NCI-H2196 treated with DMSO at 0.1 percent for 48 hours (cell line): ENCODE results near the gene NPR2.

Source experiments
- DNase-seq: peaks from one replicate; lab custom pipeline; 2025; ENCODE audit not compliant: unreplicated experiment; lab: John Stamatoyannopoulos, UW

The NPR2 gene

DNA sequence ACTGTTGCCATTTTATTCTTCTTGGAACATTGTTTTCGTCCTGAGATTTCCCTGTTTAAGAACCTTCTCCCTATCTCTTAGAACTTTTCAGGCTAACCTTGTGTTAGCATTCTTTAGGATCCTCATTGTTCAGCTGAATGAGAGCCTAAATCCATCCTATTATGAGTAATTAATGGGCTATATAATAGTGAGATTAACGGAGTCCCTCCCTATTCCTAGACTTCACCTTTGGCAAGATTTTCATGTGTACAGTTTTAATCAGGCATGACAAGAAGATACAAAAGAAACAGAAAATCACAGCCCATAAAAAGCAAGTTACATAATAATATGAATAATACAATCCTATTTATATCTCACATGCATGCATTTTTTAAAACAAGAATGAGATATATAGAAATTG lies 28.2 kb upstream of the NPR2 start:
- no peak for DNase-seq

DNA sequence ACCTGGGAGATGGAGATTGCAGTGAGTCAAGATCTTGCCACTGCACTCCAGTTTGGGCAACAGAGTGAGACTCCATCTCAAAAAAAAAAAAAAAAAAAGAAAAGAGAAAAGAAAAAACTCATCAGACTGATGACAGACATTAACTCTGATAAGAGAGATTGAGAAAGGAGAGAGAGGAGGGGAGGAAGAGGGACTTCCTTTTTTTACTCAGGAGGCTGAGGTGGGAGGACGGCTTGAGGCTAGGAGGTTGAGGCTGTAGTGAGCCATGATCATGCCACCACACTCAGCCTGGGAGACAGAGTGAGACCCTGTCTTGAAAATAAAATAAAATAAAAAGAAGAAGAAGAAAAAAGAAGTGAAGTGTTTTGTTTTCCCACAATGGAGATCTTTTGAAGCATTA lies 27.6 kb upstream of the NPR2 start:
- DNase-seq, result no peak

DNA sequence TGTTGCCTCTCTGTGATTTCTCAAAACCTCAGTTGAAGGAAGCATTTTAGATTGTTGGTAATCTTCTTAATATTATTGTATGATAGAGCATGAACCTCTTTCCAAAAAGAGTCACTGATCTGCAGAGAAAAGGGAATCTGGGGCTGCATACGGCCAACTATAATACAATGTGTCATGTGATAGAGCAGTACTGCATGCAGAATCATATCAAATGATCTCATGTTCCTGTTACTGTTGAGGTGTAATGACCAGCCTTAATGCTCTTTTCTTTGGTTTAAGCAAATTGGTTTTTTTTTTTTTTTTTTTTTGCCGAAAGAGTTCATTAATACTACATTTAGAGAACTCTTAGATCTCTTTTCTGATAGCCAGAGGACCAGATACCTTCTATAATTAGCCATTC lies 24.4 kb upstream of the NPR2 start:
- no peak for DNase-seq

DNA sequence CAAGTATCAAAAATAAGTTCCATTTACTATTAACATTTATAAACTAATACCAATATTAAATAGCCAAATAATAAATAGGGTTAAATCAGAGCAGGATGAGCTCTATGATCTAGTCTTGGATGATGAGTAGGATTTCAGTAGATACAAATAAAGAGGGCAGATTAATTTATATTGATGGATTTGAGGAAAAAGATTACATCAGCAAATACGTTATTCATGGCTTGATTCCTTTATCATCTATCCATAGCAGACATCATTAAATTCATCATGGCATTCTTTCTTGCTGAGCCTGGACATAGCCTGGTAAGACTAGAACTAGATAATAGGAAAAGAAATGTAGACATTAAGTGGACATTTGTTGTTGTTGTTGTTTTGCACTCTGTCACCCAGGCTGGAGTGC lies 23.9 kb upstream of the NPR2 start:
- no peak for DNase-seq

DNA sequence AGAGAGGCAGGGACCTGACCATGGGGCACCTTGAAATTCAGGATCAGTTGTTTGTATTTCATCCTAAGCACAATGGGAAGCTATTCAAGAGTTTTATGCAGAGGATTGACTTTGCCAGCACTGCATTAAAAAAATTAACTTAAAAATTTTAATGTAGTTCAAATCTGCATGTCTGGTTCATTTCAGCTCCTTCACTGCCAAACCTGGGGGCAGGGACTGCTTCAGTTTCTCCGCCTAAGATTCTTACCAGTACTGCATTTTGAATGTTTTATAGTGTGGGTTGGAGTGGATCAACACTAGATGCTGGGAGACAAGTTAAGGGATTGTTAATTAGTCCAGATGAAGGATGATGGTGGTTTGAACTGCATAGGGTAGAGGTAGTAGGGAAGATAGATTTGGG lies 21.6 kb upstream of the NPR2 start:
- DNase-seq, result no peak

DNA sequence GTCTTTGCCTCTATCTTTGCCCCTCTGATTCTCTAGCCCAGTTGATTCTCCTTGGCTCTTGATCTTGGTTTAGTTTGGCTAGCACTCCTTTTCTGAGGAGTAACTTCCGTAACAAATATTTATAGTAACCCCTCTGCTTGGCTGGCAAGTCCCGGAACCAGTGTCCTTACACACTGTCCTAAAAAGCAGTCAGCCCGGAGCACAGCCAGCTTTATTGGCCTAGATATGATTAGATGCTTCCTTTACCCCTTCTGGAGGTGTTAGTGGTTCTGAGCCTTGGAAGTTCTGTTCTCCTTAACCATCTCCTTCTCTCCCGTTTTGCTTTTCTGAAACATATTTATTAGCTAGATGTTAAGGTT lies 20.3 kb upstream of the NPR2 start:
- peak; percentile 43 for DNase-seq

DNA sequence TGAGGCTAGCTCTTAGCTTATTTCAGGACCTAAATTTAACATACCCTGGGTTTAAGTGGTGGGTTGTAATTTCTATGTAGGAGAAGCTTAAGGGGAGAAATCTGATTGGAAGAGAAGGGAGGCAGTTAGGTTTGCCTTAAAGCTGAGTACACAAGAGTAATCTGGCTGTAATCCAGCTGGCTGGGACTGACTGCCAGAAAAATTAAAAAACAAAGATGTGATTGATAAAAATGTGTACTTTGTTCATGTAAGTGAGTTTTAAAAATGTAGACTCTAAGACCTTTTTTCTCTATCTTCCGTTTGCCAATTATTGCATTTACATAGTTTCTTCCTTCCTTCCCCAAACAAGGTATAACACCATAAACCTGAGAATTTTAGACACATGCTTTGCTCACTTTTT lies 19.9 kb upstream of the NPR2 start:
- DNase-seq, result peak; percentile 65

DNA sequence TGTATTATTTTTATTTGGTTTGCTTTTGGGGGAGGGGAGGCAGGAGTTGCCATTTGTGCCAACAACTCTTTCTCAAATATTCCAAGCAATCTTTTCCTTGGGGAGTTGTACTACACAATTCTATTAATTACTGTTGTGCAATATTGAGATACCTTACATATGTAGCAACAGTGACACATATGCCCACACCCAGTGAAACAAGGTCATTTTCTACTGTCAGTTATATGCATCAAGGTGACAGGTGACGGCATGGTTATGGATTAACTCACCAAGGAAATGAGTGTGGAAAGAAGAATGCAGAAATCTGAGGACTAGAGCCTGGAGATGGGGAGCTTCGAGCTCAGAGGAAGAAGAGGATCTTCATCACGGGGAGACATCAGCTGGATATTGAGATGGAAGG lies 19.4 kb upstream of the NPR2 start:
- DNase-seq, result no peak

DNA sequence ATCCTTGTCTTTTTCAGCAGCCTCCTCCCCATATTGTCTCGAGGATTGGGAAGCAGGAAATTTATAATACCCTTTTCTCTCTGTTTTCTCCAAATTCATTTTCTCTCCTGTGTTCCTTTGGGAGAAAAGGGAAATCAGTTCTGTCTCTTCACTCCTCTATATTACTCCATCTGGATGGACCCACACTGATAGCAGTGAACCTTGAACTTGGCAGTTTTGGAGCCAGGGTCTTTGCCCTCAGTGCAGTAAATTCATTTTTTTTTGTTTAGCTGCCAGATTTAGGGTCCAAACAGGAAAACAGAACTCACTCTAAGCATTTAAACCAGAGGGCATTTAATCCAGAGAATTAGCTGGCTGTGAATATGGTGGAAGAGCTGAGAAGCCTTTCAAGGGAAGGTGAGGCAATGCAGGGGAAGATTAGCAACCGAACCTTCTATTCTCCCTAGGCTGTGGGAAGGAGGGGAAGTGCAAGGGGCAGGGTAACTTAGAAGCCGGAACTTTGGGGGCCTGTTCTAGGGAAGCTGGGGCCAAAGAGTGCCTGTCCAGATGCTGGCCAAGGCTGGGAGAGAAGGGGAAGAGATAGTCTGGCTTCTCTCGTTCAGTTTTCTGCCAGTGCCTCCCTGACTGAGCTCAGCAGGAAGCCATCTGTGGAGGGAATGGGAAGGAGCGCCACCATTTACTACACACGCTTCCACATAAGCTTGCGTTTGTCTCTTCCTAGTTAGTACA lies 16.3 kb upstream of the NPR2 start:
- no peak for DNase-seq

DNA sequence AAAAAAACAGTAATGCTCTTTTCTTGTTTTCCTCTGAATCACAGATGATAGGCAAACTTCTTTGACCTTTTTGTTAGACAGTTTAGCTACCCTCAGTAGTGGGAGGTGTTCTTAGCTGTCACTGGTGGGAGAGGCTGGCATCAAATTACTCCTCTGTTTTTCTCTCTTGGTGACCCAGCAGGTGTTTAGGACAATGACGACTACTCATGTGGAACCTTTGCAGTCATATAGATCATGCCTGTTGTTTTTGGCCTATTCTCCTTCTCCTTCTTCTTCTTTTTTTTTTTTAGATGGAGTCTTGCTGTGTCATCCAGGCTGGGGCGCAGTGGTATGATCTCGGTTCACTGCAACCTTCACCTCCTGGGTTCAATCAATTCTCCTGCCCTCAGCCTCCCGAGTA lies 15.4 kb upstream of the NPR2 start:
- DNase-seq, result peak; percentile 50

DNA sequence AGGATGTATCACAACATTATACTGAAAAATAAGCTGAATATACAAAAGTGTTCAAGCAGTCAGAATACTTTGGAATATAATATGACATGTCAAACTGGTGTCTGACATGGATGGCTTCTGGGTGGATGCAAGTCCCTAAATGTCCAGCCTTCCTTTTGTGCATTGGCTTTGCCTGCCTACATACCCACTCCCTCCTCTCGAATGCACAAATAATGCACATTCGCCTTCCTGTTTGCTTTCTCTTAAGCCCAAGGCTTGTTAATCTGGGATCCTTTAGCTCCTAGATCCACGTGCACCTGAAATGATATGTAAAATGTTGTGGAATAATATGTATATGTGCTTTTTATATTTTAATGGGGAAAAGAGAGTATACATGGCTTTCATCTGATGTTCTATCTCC lies 12.9 kb upstream of the NPR2 start:
- no peak for DNase-seq

DNA sequence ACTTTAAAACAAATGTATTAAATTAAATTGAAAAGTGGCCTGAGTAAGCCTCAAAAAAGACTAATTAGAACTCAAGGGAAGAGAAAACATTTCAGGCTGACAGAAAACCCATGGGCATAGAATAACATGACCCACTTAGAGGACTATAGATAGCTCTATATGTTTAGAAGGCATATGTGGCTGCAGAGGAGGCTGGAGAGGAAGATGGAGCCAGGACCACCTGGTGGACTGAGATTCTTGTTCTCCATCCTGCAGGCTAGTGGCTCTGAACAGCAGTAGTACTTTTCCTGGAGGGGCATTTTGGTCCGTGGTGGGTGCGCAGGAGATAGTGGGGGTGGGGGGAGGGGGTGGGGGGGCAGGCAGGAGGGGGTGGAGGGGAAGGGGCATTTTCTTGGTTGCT lies 10.3 kb upstream of the NPR2 start:
- no peak for DNase-seq

DNA sequence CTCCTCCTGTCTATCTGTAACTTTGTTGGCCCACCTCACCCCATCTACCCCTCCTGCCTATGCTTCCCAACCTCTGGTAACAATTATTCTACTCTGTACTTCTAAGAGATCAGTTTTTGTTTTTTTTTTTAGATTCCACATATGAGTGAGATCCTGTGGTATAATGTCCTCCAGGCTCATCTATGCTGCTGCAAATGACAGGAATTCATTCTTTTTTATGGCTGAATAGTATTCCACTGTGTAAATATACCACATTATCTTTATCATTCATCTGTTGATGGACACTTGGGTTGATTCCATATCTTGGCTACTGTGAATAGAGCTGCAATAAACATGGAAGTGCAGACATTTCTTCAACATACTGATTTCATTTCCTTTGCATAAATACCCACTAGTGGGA lies 8.0 kb upstream of the NPR2 start:
- no peak for DNase-seq

DNA sequence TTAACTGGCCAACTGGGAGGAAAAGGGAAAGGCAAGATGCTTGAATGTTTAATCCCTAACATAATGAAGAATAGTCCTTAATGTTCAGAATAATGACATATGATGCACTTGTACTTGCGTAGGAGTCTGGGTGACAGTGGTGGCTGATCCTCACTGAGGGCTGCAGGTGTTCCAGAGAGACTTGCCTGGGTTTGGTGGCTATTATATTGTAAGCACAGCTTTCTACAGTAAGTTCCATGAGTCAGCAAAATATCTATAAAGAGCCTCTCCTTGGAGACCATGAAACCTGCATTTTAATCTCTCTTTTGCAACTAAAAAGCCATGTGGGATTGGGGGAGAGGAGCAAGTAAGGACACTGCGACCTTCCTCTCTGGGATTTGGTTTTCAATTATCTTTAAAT lies 1.9 kb upstream of the NPR2 start:
- DNase-seq, result no peak

DNA sequence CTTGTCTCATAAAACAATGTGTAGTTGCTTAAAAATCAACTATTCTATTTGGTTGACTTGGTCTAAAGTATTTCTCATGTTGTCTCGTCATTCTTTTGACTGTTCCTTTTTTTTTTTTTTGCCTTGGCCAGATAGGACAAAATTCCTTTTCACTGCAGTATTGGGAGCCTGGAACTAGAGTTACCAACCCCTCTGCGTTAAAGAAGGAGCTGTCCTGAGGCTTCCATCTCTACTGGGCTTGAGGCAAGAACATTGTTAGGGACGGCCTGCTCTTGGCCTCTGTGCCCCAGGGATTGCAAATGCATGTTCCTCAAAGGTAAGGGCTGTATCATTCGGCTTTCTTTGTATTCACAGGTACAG lies 1.4 kb upstream of the NPR2 start:
- no peak for DNase-seq

DNA sequence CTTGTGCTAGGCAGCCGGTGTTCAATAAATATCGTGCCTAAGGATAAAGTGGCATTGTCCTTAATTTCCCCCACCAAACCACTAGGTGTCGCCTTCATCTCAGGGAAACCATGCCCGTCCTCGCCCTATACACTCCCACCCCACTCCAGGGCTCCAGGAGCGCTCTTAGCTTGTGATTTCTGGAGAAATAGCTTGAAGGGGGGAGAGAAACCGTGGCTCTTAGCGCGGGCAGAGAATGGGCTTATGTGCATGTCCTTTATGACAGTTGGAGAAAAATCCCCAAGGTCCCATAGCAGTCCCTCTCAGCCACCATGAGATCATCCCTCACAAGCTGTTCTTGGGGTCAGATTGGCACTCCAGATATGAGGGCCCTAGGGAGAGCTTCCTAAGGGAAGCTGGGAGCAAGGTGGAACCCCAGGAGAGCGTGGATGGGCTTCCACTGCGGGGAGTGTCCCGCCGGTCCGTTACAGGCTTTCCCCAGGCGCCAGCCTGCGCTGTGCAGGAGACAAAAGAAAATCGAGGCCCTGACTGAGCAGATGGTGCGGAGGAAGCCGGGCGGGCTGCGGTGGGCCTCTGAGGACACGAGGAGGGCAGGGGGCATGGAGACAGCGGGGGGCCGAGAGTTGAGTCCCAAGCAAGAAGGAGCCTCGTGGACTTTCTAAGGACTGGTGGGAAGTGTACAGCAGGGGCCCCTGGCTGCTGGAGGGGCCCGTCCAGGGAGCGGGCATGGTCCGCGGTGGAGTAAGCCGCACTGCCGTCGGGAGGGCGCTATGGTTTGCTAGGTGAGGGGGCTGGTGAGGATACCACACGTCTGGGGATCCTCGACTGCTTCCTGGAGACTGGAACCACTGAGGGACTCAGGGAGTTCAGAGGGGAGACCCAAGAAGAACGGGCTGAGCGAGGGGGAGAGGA lies 750 bp upstream of the NPR2 start:
- DNase-seq, result peak; percentile 80

DNA sequence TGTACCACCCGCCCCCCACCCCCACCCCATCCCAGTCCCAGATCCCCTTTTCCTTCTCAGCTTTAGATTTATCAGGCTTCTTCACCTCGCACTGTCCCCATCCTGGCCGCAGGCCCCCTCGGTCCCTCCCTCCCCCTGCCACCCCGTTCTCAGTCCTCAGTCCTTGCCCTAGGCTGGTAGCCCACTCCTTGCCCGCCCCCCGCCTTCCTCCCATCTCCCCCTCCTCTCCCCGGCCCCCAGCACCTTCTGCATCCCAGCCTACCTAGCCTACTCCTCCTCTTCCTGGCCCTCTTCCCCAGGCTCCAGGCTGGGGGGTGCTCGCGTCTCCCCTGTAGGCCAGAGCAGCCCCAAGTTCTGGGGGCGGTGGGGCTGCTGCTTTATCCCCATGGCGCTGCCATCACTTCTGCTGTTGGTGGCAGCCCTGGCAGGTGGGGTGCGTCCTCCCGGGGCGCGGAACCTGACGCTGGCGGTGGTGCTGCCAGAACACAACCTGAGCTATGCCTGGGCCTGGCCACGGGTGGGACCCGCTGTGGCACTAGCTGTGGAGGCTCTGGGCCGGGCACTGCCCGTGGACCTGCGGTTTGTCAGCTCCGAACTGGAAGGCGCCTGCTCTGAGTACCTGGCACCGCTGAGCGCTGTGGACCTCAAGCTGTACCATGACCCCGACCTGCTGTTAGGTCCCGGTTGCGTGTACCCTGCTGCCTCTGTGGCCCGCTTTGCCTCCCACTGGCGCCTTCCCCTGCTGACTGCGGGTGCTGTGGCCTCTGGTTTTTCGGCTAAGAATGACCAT lies 828 bp downstream of the NPR2 start:
- no peak for DNase-seq

DNA sequence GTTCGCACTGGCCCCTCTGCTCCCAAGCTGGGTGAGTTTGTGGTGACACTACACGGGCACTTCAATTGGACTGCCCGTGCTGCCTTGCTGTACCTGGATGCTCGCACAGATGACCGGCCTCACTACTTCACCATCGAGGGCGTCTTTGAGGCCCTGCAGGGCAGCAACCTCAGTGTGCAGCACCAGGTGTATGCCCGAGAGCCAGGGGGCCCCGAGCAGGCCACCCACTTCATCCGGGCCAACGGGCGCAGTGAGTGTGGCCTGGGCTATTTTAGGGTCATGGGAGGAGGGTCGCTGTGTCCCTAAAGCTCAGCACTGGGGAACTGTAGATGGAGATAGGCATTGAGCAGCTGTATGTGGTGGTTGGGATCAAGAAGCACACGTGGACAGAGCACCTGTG lies 1.4 kb downstream of the NPR2 start:
- DNase-seq, result no peak

DNA sequence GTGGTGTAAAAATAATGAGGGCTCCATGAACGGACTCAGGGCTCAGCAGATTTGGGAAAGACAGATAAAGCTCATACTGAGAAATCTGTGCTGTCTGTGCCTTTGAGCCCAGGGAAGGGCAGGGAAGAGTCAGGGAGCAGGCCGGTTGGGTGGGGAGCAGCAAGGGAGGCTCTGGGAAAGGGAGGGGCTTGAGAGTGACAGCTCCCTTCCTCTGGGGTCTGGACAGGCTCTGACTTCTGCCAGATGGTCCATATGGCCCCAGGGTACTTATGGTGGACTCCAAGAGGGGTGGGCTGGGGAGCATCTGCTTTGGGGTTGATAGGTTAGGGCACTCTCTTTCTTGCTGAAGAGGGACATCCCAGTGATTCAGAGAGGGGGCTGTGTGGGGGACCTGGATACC lies 2.1 kb downstream of the NPR2 start:
- DNase-seq, result no peak

DNA sequence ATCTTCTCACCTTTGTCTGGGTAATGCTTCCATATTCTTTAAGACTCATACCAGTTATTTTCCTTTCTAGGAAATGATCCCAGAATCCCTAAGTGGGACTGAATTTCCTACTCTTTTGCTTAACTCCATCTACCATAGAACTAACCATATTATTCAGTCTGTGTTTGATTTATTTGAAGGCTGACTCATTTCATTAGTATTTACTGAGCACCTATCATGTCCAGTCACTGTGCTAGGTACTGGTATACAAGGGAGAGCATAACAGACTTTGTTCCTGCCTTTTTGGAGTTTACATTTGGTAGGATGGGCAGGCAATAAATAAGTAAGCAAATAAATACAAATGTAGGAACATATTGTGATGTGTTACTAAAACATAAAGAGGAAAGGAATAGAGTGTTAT lies 4.3 kb downstream of the NPR2 start:
- no peak for DNase-seq

DNA sequence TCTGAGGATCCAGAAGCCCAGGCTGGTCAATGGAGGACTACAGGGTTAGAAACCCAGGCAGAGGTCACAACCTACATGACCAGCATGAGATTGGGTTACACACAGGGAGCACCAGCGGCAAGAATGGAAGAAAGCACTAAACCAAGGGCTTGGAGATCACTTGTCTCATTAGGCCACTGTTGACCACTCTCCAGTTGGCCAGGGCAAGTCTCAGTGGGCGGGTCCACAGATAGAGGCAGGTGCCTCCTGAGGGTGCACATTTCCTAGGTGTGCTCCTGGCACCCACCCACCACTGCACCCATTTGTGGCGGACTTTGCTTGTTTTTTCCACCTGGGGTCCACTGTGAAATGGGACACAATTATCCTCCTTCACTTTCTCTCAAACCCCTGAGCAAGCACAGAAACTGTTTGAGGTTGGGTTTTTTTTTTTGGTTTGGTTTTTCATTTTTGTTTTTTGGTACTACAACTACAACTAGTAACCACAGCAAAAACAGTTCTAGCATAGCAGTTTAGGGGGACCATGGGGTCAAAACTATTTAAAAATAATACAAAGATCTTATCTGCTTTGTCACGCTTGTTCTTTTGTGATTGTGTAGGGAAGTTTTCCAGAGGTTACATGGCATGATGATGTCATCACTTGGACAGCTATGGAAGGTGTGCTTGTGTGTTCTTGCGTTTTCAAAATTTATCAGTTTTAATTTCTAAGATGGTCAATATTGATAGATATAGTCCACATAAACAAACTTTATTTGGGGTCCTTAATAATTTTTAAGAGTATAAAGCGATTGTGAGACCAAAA lies 6.1 kb downstream of the NPR2 start:
- no peak for DNase-seq
